GM12878 (cell line): ENCODE measurements around the gene PYGM.

Source experiments
- CBX5 ChIP-seq: sonication (generic); IDR thresholded peaks from 2 replicates; pipeline ENCODE4 v1.6.1; 2016; ENCODE audit warnings: low read depth, moderate library complexity, mild to moderate bottlenecking, inconsistent platforms
- CEBPB ChIP-seq, 2 experiments: fragments of 150-350 bp in 1 of 2; IDR thresholded peaks; 2 replicates each; pipeline ENCODE4 v1.6.1; 2012 to 2014; ENCODE audit warnings: low read depth in 2 of 2, low read length in 2 of 2, borderline replicate concordance in 1 of 2, inconsistent platforms in 1 of 2
- CREM ChIP-seq: IDR thresholded peaks from 2 replicates; pipeline ENCODE4 v1.6.1; 2014; ENCODE audit warnings: antibody characterized with exemption, low read depth
- CTCF ChIP-seq, 3 experiments: IDR thresholded peaks in 2 of 3; conservative IDR thresholded peaks in 1 of 3; 2 replicates each; pipeline ENCODE4 v1.5.1; 2011; ENCODE audit warnings: low read depth in 3 of 3, low read length in 3 of 3, mild to moderate bottlenecking in 3 of 3, control low read depth in 2 of 3, moderate library complexity in 2 of 3, inconsistent platforms in 1 of 3, mixed read lengths in 1 of 3; ENCODE audit not compliant: control insufficient read depth in 2 of 3, insufficient read depth in 1 of 3; ENCODE audit errors: extremely low read depth in 1 of 3
- E2F8 ChIP-seq: fragments of 450-650 bp; IDR thresholded peaks from 2 replicates; pipeline ENCODE4 v1.6.1; 2018; ENCODE audit warnings: mild to moderate bottlenecking, low read depth, moderate library complexity; ENCODE audit not compliant: partially characterized antibody
- EZH2 ChIP-seq: IDR thresholded peaks from 2 replicates; pipeline ENCODE4 v1.6.1; 2012; ENCODE audit warnings: low read depth, mild to moderate bottlenecking, control low read depth, inconsistent platforms, low read length, borderline replicate concordance; ENCODE audit not compliant: control insufficient read depth
- JUND ChIP-seq: IDR thresholded peaks from 2 replicates; pipeline ENCODE4 v1.6.1; 2012; ENCODE audit warnings: low read depth, mild to moderate bottlenecking, low read length, improper control_type of control experiment, moderate library complexity
- MTA2 ChIP-seq: fragments of 450-650 bp; IDR thresholded peaks from 2 replicates; pipeline ENCODE4 v1.6.1; 2016; ENCODE audit warnings: low read depth, mild to moderate bottlenecking, moderate library complexity
- MTA3 ChIP-seq: IDR thresholded peaks from 2 replicates; pipeline ENCODE4 v1.6.1; 2012; ENCODE audit warnings: low read length, inconsistent platforms, borderline replicate concordance
- NR2F1 ChIP-seq: fragments of 450-650 bp; conservative IDR thresholded peaks from 2 replicates; pipeline ENCODE4 v1.6.1; 2017; ENCODE audit warnings: mild to moderate bottlenecking
- POLR2A ChIP-seq: IDR thresholded peaks from 2 replicates; pipeline ENCODE4 v1.6.1; 2011; ENCODE audit warnings: low read depth, mild to moderate bottlenecking, low read length
- REST ChIP-seq: IDR thresholded peaks from 2 replicates; pipeline ENCODE4 v1.6.1; 2012; ENCODE audit warnings: mild to moderate bottlenecking, low read depth, low read length
- ZBTB33 ChIP-seq: fragments of 450-650 bp; IDR thresholded peaks from 2 replicates; pipeline ENCODE4 v1.6.1; 2017; ENCODE audit warnings: mild to moderate bottlenecking
- ZNF24 ChIP-seq: fragments of 450-650 bp; IDR thresholded peaks from 2 replicates; pipeline ENCODE4 v1.6.1; 2017; ENCODE audit warnings: antibody characterized with exemption, mild to moderate bottlenecking

GRCh38 chr11:64774144-64774543, 14.4 kb upstream of the PYGM start:
- TF ChIP-seq REST (no peak), MTA3 (no peak), MTA2 (no peak), POLR2A (no peak), ZNF24 (no peak), CBX5 (no peak), ZBTB33 (no peak), NR2F1 (no peak), EZH2 (no peak), CTCF (IDR thresholded peaks at IDR 0.05 in 2 of 3, conservative IDR thresholded peaks at IDR 0.05 in 1 of 3; ENCODE audit: control insufficient read depth in 2 of 3, extremely low read depth in 1 of 3, insufficient read depth in 1 of 3, low read depth in 3 of 3, low read length in 3 of 3) (no peak), JUND (no peak), CEBPB (IDR thresholded peaks at IDR 0.05; ENCODE audit: borderline replicate concordance in 1 of 2, low read depth in 2 of 2, low read length in 2 of 2) (no peak), CREM (no peak), E2F8 (no peak)
